ENCODE results near the gene KRT35. TPM values are rescaled to one million over a fixed set of nuclear protein-coding genes. Genes with fewer than 3 reads are reported as not detected.

Gene KRT35
- total and polyA plus RNA-seq, 2 donors (not counting 3 experiments of a cell fraction or from before 2014, with no cell fraction given): not detected

DNA sequence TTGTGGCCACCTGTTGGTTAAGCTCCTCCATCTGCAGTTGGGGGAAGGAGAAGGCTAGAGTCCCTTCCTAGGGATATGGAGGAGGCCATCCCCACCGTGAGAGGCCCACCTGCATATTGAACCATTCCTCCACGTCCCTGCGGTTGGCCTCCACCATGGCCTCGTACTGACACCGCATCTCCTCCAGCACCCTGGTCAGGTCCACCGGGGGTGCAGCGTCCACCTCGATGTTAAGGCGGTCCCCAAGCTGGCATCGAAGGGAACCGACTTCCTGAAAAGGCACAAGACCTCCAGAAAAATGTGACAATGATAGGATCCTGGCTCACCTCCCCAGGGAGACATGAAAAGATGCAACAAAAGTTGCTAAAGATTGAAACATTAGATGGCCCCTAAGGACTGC lies 16.8 kb downstream of the KRT35 start:
- dilution Hi-C loops (cut with MboI; ENCODE audit: extremely low pct_ligation_motif_present, low sequenced_read_pairs): no loop called here
- H3K4me1 ChIP-seq (ENCODE audit: control insufficient read depth, extremely low read depth, insufficient read depth, low read length): no peaks in the 10 kb centered on the region
- FAIRE-seq (no peak), DNase-seq (ENCODE audit: low read depth, low spot score) (no peak)
- H3K9me1 ChIP-seq (replicated peaks; ENCODE audit: control insufficient read depth, extremely low read depth, insufficient read depth, low read length): no peaks in the 10 kb centered on the region
- intact Hi-C loops (cut with micrococcal nuclease): no loop called here
- no TSS peak for BruUV-seq (replicated peaks)
- H4K20me1 ChIP-seq (replicated peaks; ENCODE audit: control insufficient read depth, extremely low read depth, insufficient read depth, low read length): no peaks in the 10 kb centered on the region
- H3K9ac ChIP-seq (replicated peaks; ENCODE audit: extremely low read depth, insufficient read depth, low read length): no peak overlapping the region
- ChIA-PET POLR2A (no interaction called here), CTCF (interaction anchor here (1.0 kb wide), 1 partner anchor 85 kb away, joined by 4 read pairs; no protein-coding TSS in a partner anchor)
- H3K4me2 ChIP-seq (ENCODE audit: insufficient read depth, low read length): no peak overlapping the region
- no peaks in the 10 kb centered on the region for H3K79me2 ChIP-seq (ENCODE audit: control insufficient read depth, insufficient read depth, low read length)
- TF ChIP-seq POLR2A (IDR thresholded peaks at IDR 0.05; ENCODE audit: low read depth, low read length) (no peak), POLR2AphosphoS5 (IDR thresholded peaks at IDR 0.05; ENCODE audit: insufficient read depth, low read depth, low read length) (no peak), MAX (IDR thresholded peaks at IDR 0.05; ENCODE audit: insufficient read depth, insufficient read length) (no peak), EZH2 (IDR thresholded peaks at IDR 0.05; ENCODE audit: borderline replicate concordance, low read depth, low read length, severe bottlenecking) (no peak), GATA2 (IDR thresholded peaks at IDR 0.05; ENCODE audit: insufficient read depth, insufficient read length, low read depth, low read length) (no peak), JUN (IDR thresholded peaks at IDR 0.05; ENCODE audit: borderline replicate concordance, insufficient read depth, insufficient read length, low read depth) (no peak), CTCF (IDR thresholded peaks at IDR 0.05; ENCODE audit: extremely low read depth in 1 of 2, insufficient read depth in 1 of 2, low read depth in 1 of 2, low read length in 2 of 2) (no peak), FOS (IDR thresholded peaks at IDR 0.05; ENCODE audit: borderline replicate concordance, insufficient read depth, low read length) (no peak), MYC (IDR thresholded peaks at IDR 0.05; ENCODE audit: low read depth, low read length) (no peak)
- no peaks in the 10 kb centered on the region for H3K9me3 ChIP-seq (replicated peaks; ENCODE audit: control insufficient read depth, insufficient read depth, low read length)
- H3K4me3 ChIP-seq (replicated peaks in 1 of 3; ENCODE audit: insufficient read depth in 1 of 3, low read depth in 1 of 3, low read length in 3 of 3): no peak overlapping the region
- no peak overlapping the region for H2AFZ ChIP-seq (ENCODE audit: low read depth, low read length)
- no peaks in the 10 kb centered on the region for H3K36me3 ChIP-seq (ENCODE audit: control insufficient read depth in 2 of 2, extremely low read depth in 1 of 2, insufficient read depth in 2 of 2, low read length in 2 of 2)
- no peak overlapping the region for H3K27ac ChIP-seq (ENCODE audit: insufficient read depth, low read depth, low read length)
- H3K27me3 ChIP-seq (ENCODE audit: control insufficient read depth in 2 of 2, insufficient read depth in 2 of 2, low read length in 2 of 2): peaks cover 2 to 9% of the 10 kb centered on the region in 2 experiments
